K562 (cell line): Measurements from ENCODE around the gene MTCH2. TPM values are rescaled to one million over a fixed set of nuclear protein-coding genes. Genes with fewer than 3 reads are reported as not detected.

ENCODE experiments used
- BDP1 ChIP-seq: IDR thresholded peaks from 3 replicates; pipeline ENCODE4 v1.6.1; 2011; ENCODE audit not compliant: insufficient read length, insufficient read depth
- DACH1 ChIP-seq: fragments of 450-650 bp; IDR thresholded peaks from 2 replicates; pipeline ENCODE4 v1.6.1; 2018; ENCODE audit not compliant: partially characterized antibody
- DNMT1 ChIP-seq: fragments of 450-650 bp; IDR thresholded peaks from 2 replicates; pipeline ENCODE4 v1.6.1; 2016; ENCODE audit warnings: antibody characterized with exemption, mild to moderate bottlenecking
- ESRRA ChIP-seq: fragments of 450-650 bp; IDR thresholded peaks from 2 replicates; pipeline ENCODE4 v1.6.1; 2014; ENCODE audit warnings: low read depth, mild to moderate bottlenecking, moderate library complexity, borderline replicate concordance
- ETV5 ChIP-seq: sonication (generic); formaldehyde crosslinking; IDR thresholded peaks from 2 replicates; pipeline ENCODE4 v1.4.0; 2020; ENCODE audit warnings: low read depth, mild to moderate bottlenecking, missing genetic modification reagents
- IRF1 ChIP-seq: sonication (generic); formaldehyde crosslinking; IDR thresholded peaks from 2 replicates; pipeline ENCODE4 v1.8.0; 2022; ENCODE audit warnings: missing genetic modification reagents, mild to moderate bottlenecking, borderline replicate concordance
- NELFE ChIP-seq: IDR thresholded peaks from 2 replicates; pipeline ENCODE4 v1.6.1; 2011; ENCODE audit warnings: mild to moderate bottlenecking; ENCODE audit not compliant: insufficient read depth, insufficient read length
- PBX2 ChIP-seq, 2 experiments: IDR thresholded peaks in 1 of 2; conservative IDR thresholded peaks in 1 of 2; 2 replicates each; pipeline ENCODE4 v1.6.1; 2016; ENCODE audit warnings: low read depth in 2 of 2, mild to moderate bottlenecking in 1 of 2, missing compliant biosample characterization in 1 of 2, missing genetic modification characterization in 1 of 2, moderate library complexity in 1 of 2
- RBFOX2 ChIP-seq: fragments of 200-400 bp; formaldehyde crosslinking; IDR thresholded peaks from 2 replicates; pipeline ENCODE4 v1.6.1; 2017; ENCODE audit warnings: low read depth, mild to moderate bottlenecking, low read length, moderate library complexity
- SOX6 ChIP-seq: fragments of 450-650 bp; IDR thresholded peaks from 2 replicates; pipeline ENCODE4 v1.6.1; 2014; ENCODE audit warnings: mild to moderate bottlenecking
- SRF ChIP-seq, 2 experiments: fragments of 250-450, 450-650 bp in 1 of 2; sonication (Bioruptor Pico) in 1 of 2; sonication (generic) in 1 of 2; formaldehyde crosslinking; IDR thresholded peaks; 2 replicates each; pipeline versions ENCODE4 v1.5.0 to v1.5.1; 2020 to 2022; ENCODE audit warnings: mild to moderate bottlenecking in 1 of 2, missing genetic modification reagents in 1 of 2
- ZNF431 ChIP-seq: sonication (generic); formaldehyde crosslinking; IDR thresholded peaks from 2 replicates; pipeline ENCODE4 v1.8.0; 2022; ENCODE audit warnings: mild to moderate bottlenecking, missing genetic modification reagents
- polyA plus RNA-seq, 8 experiments: library from polyadenylated mRNA; depleted of rRNA in 4 of 8; stranded (reverse) in 5 of 8; unstranded in 3 of 8; fragments of >200 nt; fragmentation: Nextera tagmentation in 2 of 8; fragmentation: Illumina TruSeq in 1 of 8; extraction: Ambion mirVana in 2 of 8; extraction: Trizol in 1 of 8; gene quantifications; 2 replicates each; pipeline versions ENCODE4 v1.2.1 to v1.2.3, GENCODE V29; 2011 to 2014; ENCODE audit warnings: inconsistent platforms in 1 of 8, missing spikeins in 1 of 8
- total RNA-seq, 7 experiments: library from RNA; depleted of rRNA in 6 of 7; stranded (reverse); fragments of >200 nt in 6 of 7; fragmentation: Illumina TruSeq in 2 of 7; extraction: Trizol in 2 of 7; gene quantifications; 2 replicates each; pipeline versions ENCODE4 v1.2.1 to v1.2.3, GENCODE V29; 2011 to 2021; ENCODE audit warnings: low replicate concordance in 1 of 7
- TF ChIP-seq, protein P1 (sequence below): fragments of 450-650 bp; conservative IDR thresholded peaks from 2 replicates; pipeline ENCODE4 v1.6.1; 2016; ENCODE audit warnings: missing genetic modification characterization, low read depth, mild to moderate bottlenecking, control low read depth, missing compliant biosample characterization
- TF ChIP-seq, protein P2 (sequence below): fragments of 450-650 bp; formaldehyde crosslinking; IDR thresholded peaks from 2 replicates; pipeline ENCODE4 v1.4.0; 2020; ENCODE audit warnings: mild to moderate bottlenecking, moderate library complexity
- TF ChIP-seq, protein P3 (sequence below): conservative IDR thresholded peaks from 2 replicates; pipeline ENCODE4 v1.6.1; 2011; ENCODE audit warnings: low read depth, mild to moderate bottlenecking, low read length; ENCODE audit not compliant: control insufficient read depth
- TF ChIP-seq, protein P4 (sequence below), 2 experiments: fragments of 450-650 bp; IDR thresholded peaks; 2 replicates each; pipeline ENCODE4 v1.6.1; 2016

The MTCH2 gene
- total and polyA plus RNA-seq, 9 of the 15 experiments (the other 6 are each of a cell fraction or from before 2014, with no cell fraction given): 95.4 to 620 (median 198) TPM

DNA sequence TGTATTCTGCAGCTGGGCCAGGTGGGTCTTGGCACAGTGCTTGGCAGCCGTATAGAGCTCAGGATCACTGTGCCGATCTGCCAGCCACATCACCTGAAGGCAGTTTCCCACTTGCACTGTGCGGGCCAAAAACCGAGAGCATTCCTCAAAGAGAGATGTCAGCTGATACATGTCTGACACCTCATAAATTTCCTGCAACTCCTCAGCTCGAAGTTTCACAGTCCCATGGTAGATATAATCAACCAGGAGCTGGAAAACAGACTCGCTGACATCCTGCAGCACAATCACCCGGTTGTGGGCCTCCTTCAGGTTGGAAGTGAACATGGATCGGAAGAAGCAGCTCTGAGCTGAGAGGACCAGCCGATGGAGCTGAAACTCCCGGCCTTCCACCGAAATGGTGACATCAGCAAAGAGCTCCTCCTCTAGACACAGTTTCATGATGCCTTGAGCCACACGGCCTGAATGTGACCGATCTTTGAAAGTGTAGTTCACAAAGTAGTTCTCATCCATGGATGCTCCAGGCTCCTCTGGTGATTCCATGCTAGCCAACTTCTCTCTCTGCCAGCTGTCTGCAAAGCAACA, 64.8 kb downstream of the MTCH2 start (continued):
- TF ChIP-seq DACH1: peak; percentile 28
- TF ChIP-seq, protein P1, sequence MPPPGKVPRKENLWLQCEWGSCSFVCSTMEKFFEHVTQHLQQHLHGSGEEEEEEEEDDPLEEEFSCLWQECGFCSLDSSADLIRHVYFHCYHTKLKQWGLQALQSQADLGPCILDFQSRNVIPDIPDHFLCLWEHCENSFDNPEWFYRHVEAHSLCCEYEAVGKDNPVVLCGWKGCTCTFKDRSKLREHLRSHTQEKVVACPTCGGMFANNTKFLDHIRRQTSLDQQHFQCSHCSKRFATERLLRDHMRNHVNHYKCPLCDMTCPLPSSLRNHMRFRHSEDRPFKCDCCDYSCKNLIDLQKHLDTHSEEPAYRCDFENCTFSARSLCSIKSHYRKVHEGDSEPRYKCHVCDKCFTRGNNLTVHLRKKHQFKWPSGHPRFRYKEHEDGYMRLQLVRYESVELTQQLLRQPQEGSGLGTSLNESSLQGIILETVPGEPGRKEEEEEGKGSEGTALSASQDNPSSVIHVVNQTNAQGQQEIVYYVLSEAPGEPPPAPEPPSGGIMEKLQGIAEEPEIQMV: no peak
- no peak for TF ChIP-seq BDP1
- TF ChIP-seq, protein P2, sequence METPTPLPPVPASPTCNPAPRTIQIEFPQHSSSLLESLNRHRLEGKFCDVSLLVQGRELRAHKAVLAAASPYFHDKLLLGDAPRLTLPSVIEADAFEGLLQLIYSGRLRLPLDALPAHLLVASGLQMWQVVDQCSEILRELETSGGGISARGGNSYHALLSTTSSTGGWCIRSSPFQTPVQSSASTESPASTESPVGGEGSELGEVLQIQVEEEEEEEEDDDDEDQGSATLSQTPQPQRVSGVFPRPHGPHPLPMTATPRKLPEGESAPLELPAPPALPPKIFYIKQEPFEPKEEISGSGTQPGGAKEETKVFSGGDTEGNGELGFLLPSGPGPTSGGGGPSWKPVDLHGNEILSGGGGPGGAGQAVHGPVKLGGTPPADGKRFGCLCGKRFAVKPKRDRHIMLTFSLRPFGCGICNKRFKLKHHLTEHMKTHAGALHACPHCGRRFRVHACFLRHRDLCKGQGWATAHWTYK (CRISPR knock-in tag): no peak
- no peak for TF ChIP-seq IRF1 (CRISPR knock-in tag)
- TF ChIP-seq, protein P3, sequence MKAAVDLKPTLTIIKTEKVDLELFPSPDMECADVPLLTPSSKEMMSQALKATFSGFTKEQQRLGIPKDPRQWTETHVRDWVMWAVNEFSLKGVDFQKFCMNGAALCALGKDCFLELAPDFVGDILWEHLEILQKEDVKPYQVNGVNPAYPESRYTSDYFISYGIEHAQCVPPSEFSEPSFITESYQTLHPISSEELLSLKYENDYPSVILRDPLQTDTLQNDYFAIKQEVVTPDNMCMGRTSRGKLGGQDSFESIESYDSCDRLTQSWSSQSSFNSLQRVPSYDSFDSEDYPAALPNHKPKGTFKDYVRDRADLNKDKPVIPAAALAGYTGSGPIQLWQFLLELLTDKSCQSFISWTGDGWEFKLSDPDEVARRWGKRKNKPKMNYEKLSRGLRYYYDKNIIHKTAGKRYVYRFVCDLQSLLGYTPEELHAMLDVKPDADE: no peak
- TF ChIP-seq DNMT1: no peak
- no peak for TF ChIP-seq ESRRA
- TF ChIP-seq SRF (CRISPR knock-in tag; IDR thresholded peaks at IDR 0.05): no peak
- TF ChIP-seq ETV5: 0 out of 2 replicates have a peak, but pooled peaks have one; percentile 24
- TF ChIP-seq NELFE: no peak
- TF ChIP-seq RBFOX2: no peak
- TF ChIP-seq SOX6: no peak
- TF ChIP-seq, protein P4, sequence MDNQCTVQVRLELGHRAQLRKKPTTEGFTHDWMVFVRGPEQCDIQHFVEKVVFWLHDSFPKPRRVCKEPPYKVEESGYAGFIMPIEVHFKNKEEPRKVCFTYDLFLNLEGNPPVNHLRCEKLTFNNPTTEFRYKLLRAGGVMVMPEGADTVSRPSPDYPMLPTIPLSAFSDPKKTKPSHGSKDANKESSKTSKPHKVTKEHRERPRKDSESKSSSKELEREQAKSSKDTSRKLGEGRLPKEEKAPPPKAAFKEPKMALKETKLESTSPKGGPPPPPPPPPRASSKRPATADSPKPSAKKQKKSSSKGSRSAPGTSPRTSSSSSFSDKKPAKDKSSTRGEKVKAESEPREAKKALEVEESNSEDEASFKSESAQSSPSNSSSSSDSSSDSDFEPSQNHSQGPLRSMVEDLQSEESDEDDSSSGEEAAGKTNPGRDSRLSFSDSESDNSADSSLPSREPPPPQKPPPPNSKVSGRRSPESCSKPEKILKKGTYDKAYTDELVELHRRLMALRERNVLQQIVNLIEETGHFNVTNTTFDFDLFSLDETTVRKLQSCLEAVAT (IDR thresholded peaks at IDR 0.05): no peak
- TF ChIP-seq ZNF431 (CRISPR knock-in tag): no peak
- TF ChIP-seq PBX2 (CRISPR knock-in tag; IDR thresholded peaks at IDR 0.05; ENCODE audit: low read depth): no peak
- TF ChIP-seq PBX2 (tag; conservative IDR thresholded peaks at IDR 0.05; ENCODE audit: low read depth): peak; percentile 93
